ENCODE results near the gene GABBR2. TPM values are rescaled to one million over a fixed set of nuclear protein-coding genes. Genes with fewer than 3 reads are reported as not detected.

The GABBR2 gene
- total and polyA plus RNA-seq, 2 donors (not counting 1 experiment from before 2014, with no cell fraction given) = 0.03 TPM; not detected in 1

DNA sequence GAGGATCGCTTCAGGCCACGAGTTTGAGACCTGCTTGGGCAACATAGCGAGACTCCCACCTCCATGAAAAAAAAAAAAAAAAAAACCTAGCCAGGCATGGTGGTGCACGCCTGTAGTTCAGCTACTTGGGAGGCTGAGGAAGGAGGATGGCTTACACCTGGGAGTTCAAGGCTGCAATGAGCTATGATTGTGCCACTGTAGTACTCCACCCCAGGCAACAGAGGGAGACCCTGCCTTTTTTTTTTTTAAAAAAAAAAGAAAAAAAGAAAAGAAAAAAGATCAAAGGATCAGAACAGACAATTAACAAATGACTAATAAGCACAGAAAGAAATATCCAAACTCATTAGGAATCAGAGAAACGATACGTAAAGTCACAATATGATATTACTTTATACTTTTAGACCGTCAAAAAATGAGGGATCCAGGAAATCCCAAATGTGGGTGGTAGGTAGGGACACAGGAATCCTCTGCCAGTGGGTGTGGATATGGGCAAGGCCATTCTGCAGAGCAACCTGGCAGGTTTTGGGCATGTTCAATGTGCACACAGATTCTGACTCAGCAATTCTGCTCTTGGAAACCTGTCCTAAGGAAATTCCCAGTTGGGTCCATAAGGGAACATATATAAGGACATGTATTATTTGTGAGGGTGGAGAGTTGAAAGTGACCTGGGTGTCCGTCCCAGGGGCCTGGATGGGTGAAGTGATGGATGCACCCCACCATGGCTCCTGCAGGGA is 308.6 kb downstream of the GABBR2 start:
- no peaks in the 10 kb centered on the region for H3K9me3 ChIP-seq (ENCODE audit: control extremely low read depth in 1 of 3, control insufficient read depth in 2 of 3, insufficient read depth in 1 of 3, low read length in 2 of 3)
- no peak overlapping the region for H3K9ac ChIP-seq (ENCODE audit: low read length)
- Mint-ChIP-seq H3K27me3 (peaks cover 11% of the 10 kb centered on the region), H3K9me3 (ENCODE audit: insufficient read depth) (no peaks in the 10 kb centered on the region), H3K4me3 (no peak overlapping the region), H3K27ac (no peak overlapping the region), H3K4me1 (peaks cover 13% of the 10 kb centered on the region)
- no peaks in the 10 kb centered on the region for H3K36me3 ChIP-seq (replicated peaks in 1 of 2; ENCODE audit: control extremely low read depth in 1 of 2, control insufficient read depth in 1 of 2, extremely low read depth in 1 of 2, insufficient read depth in 2 of 2, low read length in 1 of 2)
- H3K27me3 ChIP-seq (replicated peaks in 1 of 4; ENCODE audit: control extremely low read depth in 1 of 4, control insufficient read depth in 3 of 4, insufficient read depth in 4 of 4, low read length in 3 of 4) = no peaks in the 10 kb centered on the region
- ChIA-PET POLR2A (interaction anchor here (0.6 kb wide), 1 partner anchor 25 kb away, joined by 3 read pairs; no protein-coding TSS in a partner anchor), CTCF (no interaction called here)
- no peak overlapping the region for H3K4me3 ChIP-seq (ENCODE audit: control extremely low read depth in 1 of 5, extremely low read depth in 1 of 5, insufficient read depth in 1 of 5, low read depth in 2 of 5, low read length in 4 of 5)
- ATAC-seq (ENCODE audit: low read depth) (no peak), DNase-seq (no peak)
- H4K20me1 ChIP-seq (ENCODE audit: control insufficient read depth, insufficient read depth, low read length, poor library complexity, severe bottlenecking) = no peaks in the 10 kb centered on the region
- H3K27ac ChIP-seq (ENCODE audit: low read length in 2 of 2) = no peak overlapping the region
- intact Hi-C loops (cut with micrococcal nuclease) = no loop called here
- WGBS (ENCODE audit: insufficient coverage) = 100% methylated on average over 1 of the region's 8 CpGs
- H3K79me2 ChIP-seq (ENCODE audit: control insufficient read depth, insufficient read depth, low read length) = no peaks in the 10 kb centered on the region
- no peak overlapping the region for H2AFZ ChIP-seq (ENCODE audit: insufficient read depth, low read depth, low read length, poor library complexity, severe bottlenecking)
- TF ChIP-seq CTCF (IDR thresholded peaks at IDR 0.05) (no peak), EZH2 (IDR thresholded peaks at IDR 0.05; ENCODE audit: borderline replicate concordance, insufficient read depth, low read depth, low read length, poor library complexity, severe bottlenecking) (no peak)
- H3K4me1 ChIP-seq (ENCODE audit: control insufficient read depth in 2 of 2, insufficient read depth in 2 of 2, low read length in 2 of 2) = peaks cover 15% of the 10 kb centered on the region in 2 donors
- H3K4me2 ChIP-seq (replicated peaks; ENCODE audit: low read depth, low read length, poor library complexity, severe bottlenecking) = no peak overlapping the region

DNA sequence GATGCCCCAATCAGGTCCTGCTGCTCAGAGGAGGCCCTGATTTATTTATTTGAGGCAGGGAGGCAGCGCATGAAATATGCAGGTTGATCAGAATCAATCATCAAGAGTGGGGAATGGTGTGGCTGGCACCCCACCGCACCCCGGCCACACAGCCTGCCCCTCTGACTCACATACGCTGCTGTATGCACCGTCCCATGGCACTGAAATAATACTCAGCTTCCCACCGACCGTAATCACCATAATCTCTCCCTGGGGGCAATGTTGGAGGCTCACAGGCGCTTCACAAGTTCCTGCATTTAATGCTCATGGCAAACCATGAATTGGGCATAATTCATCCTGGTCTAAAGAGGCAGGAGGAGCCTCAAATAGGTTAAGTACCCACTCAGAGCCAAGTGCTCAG is 312.1 kb downstream of the GABBR2 start:
- H3K79me2 ChIP-seq (ENCODE audit: control insufficient read depth, insufficient read depth, low read length) = no peaks in the 10 kb centered on the region
- no peaks in the 10 kb centered on the region for H3K27me3 ChIP-seq (replicated peaks in 1 of 4; ENCODE audit: control extremely low read depth in 1 of 4, control insufficient read depth in 3 of 4, insufficient read depth in 4 of 4, low read length in 3 of 4)
- ChIA-PET CTCF (interaction anchor here (0.6 kb wide), 1 partner anchor 396 kb away, joined by 4 read pairs; no protein-coding TSS in a partner anchor), POLR2A (no interaction called here)
- peaks cover 23% of the 10 kb centered on the region for H3K4me1 Mint-ChIP-seq
- H3K4me3 ChIP-seq (ENCODE audit: control extremely low read depth in 1 of 5, extremely low read depth in 1 of 5, insufficient read depth in 1 of 5, low read depth in 2 of 5, low read length in 4 of 5) = no peak overlapping the region
- H3K36me3 ChIP-seq (replicated peaks in 1 of 2; ENCODE audit: control extremely low read depth in 1 of 2, control insufficient read depth in 1 of 2, extremely low read depth in 1 of 2, insufficient read depth in 2 of 2, low read length in 1 of 2) = no peaks in the 10 kb centered on the region
- no peak overlapping the region for H3K27ac ChIP-seq (ENCODE audit: low read length in 2 of 2)
- H3K9me3 ChIP-seq (ENCODE audit: control extremely low read depth in 1 of 3, control insufficient read depth in 2 of 3, insufficient read depth in 1 of 3, low read length in 2 of 3) = no peaks in the 10 kb centered on the region
- TF ChIP-seq CTCF (IDR thresholded peaks at IDR 0.05) = no peak
- TF ChIP-seq EZH2 (IDR thresholded peaks at IDR 0.05; ENCODE audit: borderline replicate concordance, insufficient read depth, low read depth, low read length, poor library complexity, severe bottlenecking) = no peak
- 90% methylated on average over 8 of the region's 8 CpGs for WGBS (ENCODE audit: insufficient coverage)
- H3K4me2 ChIP-seq (replicated peaks; ENCODE audit: low read depth, low read length, poor library complexity, severe bottlenecking) = no peak overlapping the region
- H3K4me3 Mint-ChIP-seq = no peak overlapping the region
- ATAC-seq (ENCODE audit: low read depth) (no peak), DNase-seq (no peak)
- H3K27ac Mint-ChIP-seq = no peak overlapping the region
- H2AFZ ChIP-seq (ENCODE audit: insufficient read depth, low read depth, low read length, poor library complexity, severe bottlenecking) = no peak overlapping the region
- H3K9me3 Mint-ChIP-seq (ENCODE audit: insufficient read depth) = peaks cover 3% of the 10 kb centered on the region
- H3K4me1 ChIP-seq (ENCODE audit: control insufficient read depth in 2 of 2, insufficient read depth in 2 of 2, low read length in 2 of 2) = peaks cover 24 to 25% of the 10 kb centered on the region in 2 donors
- no peak overlapping the region for H3K9ac ChIP-seq (ENCODE audit: low read length)
- H4K20me1 ChIP-seq (ENCODE audit: control insufficient read depth, insufficient read depth, low read length, poor library complexity, severe bottlenecking) = no peaks in the 10 kb centered on the region
- peaks cover 7% of the 10 kb centered on the region for H3K27me3 Mint-ChIP-seq
- intact Hi-C loops (cut with micrococcal nuclease) = loop anchor here (2.0 kb wide), 1 partner anchor 16 kb away; no protein-coding TSS in a partner anchor

All from B cell (primary cell).